Measurements from ENCODE around the gene STATH.
"Not testable (repeated sequence)": the region's sequence is repeated elsewhere in the genome, so short reads cannot be mapped to it uniquely, and the experiment has no call there.

DNA sequence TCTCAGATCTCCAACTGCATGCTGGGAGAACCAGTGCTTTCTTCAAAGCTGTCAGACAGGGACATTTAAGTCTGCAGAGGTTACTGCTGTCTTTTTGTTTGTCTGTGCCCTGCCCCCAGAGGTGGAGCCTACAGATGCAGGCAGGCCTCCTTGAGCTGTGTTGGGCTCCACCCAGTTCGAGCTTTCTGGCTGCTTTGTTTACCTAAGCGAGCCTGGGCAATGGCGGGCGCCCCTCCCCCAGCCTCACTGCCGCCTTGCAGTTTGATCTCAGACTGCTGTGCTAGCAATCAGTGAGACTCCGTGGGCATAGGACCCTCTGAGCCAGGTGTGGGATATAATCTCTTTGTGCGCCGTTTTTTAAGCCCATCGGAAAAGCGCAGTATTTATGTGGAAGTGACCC is 23.2 kb downstream of the STATH start:
- TF ChIP-seq, protein P1, sequence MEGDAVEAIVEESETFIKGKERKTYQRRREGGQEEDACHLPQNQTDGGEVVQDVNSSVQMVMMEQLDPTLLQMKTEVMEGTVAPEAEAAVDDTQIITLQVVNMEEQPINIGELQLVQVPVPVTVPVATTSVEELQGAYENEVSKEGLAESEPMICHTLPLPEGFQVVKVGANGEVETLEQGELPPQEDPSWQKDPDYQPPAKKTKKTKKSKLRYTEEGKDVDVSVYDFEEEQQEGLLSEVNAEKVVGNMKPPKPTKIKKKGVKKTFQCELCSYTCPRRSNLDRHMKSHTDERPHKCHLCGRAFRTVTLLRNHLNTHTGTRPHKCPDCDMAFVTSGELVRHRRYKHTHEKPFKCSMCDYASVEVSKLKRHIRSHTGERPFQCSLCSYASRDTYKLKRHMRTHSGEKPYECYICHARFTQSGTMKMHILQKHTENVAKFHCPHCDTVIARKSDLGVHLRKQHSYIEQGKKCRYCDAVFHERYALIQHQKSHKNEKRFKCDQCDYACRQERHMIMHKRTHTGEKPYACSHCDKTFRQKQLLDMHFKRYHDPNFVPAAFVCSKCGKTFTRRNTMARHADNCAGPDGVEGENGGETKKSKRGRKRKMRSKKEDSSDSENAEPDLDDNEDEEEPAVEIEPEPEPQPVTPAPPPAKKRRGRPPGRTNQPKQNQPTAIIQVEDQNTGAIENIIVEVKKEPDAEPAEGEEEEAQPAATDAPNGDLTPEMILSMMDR (conservative IDR thresholded peaks at IDR 0.05), result not testable (repeated sequence)
- not testable (repeated sequence) for TF ChIP-seq ZFX (IDR thresholded peaks at IDR 0.05)

Data from C4-2B (cell line).